GM18520 (cell line): ENCODE data around the gene VPS25.
"Not testable (repeated sequence)": the region's sequence is repeated elsewhere in the genome, so short reads cannot be mapped to it uniquely, and the experiment has no call there.

Source experiments
- ATAC-seq: cut with Tn5 transposase; IDR thresholded peaks from one replicate; pipeline ENCODE4 v1.9.1; 2021; ENCODE audit not compliant: unreplicated experiment

VPS25 gene

DNA sequence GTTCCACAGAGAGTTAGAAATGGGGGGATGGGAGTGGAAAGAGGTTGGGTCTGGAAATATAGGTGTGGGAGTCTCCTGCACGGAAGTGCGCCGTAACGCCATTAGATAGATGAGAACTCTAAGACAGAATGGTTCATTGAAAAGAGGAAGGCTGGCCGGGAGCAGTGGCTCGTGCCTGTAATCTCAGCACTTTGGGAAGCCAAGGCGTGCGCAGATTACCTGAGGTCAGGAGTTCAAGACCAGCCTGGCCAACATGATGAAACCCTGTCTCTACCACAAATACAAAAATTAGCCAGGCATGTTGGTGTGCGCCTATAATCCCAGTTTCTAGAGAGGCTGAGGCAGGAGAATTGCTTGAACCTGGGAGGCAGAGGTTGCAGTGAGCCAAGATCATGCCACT is 5.2 kb upstream of the VPS25 start:
- not testable (repeated sequence) for ATAC-seq

DNA sequence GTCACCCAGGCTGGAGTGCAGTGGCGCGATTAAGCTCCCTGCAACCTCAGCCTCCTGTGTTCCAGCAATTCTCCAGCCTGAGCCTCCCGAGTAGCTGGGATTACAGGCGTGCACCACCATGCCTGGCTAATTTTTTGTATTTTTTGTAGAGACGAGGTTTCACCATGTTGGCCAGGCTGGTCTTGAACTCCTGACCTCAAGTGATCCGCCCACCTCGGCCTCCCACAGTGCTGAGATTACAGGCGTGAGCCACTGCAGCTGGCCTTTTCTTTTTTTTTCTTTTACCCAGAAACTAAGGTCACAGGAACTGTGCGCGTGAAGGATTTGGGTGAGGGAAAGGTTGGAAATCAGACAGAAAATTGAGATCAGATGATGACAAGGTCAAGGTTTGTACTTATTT is 3.3 kb upstream of the VPS25 start:
- ATAC-seq = not testable (repeated sequence)

GRCh38 chr17:42772945-42773289 is 332 bp upstream of the VPS25 start:
- no peak for ATAC-seq

DNA sequence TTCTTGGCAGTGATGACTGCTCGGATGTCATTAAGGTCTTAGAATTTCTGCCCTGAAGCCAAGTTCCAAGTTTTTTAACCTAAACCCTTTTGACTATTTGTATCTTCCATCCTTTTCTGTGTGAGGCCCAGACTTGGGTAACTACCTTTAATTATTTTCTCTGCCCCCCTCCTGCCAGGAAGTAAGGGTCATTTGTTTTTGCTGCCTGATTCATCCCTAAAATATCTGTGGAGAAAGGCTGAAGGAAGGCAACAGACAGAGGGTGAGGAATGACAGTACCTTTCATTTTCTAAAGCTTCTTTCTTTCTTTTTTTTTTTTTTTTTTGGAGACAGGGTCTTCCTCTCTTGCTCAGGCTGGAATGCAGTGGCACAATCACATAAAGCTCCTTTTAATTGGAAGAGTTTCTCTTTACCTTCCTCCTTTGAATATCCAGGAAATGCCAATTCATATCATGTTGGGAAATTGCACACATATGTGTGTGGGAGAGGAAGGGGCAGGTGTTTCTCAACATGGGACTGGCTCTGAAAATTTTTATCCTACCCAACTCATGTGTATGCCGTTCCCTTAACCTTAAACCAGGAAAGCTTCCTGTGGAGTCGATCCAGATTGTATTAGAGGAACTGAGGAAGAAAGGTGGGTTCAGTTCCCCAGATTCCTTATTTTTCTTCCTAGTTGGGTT is 957 bp downstream of the VPS25 start:
- no peak for ATAC-seq

GRCh38 chr17:42775534-42776098 is 2.4 kb downstream of the VPS25 start:
- ATAC-seq = no peak

DNA sequence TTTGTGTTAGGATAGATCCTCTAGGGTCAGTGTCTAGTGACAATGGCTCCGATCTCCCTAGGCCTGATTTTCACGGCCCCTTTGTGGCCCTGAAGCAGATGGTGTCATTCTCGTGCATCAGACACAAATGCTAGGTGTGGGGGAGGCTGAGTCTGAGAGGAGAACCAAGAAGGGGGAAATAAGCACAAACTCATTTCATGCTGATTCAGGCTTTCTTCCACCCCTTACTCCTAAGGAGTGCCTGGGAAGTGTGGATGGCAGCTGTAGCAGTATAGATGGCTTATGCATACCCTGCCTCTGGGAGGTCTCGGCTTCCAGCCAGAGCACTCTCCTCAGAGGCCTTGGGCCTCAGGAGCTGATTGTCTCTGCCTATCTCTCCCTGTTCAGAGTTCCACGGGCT is 5.3 kb downstream of the VPS25 start:
- ATAC-seq = no peak

- no peak for ATAC-seq
These were observed 6.2 kb downstream of the VPS25 start for GRCh38 chr17:42779304-42779935.

GRCh38 chr17:42779936-42780850 is 6.9 kb downstream of the VPS25 start, which contains the start of gene WNK4:
Gene WNK4 (plus strand): TSS chr17:42780610. CDS start chr17:42780699, 89 bp downstream.
- ATAC-seq = no peak

- no peak for ATAC-seq
These were observed 7.8 kb downstream of the VPS25 start for GRCh38 chr17:42780851-42781638.

GRCh38 chr17:42781639-42782165 is 8.5 kb downstream of the VPS25 start:
- no peak for ATAC-seq

DNA sequence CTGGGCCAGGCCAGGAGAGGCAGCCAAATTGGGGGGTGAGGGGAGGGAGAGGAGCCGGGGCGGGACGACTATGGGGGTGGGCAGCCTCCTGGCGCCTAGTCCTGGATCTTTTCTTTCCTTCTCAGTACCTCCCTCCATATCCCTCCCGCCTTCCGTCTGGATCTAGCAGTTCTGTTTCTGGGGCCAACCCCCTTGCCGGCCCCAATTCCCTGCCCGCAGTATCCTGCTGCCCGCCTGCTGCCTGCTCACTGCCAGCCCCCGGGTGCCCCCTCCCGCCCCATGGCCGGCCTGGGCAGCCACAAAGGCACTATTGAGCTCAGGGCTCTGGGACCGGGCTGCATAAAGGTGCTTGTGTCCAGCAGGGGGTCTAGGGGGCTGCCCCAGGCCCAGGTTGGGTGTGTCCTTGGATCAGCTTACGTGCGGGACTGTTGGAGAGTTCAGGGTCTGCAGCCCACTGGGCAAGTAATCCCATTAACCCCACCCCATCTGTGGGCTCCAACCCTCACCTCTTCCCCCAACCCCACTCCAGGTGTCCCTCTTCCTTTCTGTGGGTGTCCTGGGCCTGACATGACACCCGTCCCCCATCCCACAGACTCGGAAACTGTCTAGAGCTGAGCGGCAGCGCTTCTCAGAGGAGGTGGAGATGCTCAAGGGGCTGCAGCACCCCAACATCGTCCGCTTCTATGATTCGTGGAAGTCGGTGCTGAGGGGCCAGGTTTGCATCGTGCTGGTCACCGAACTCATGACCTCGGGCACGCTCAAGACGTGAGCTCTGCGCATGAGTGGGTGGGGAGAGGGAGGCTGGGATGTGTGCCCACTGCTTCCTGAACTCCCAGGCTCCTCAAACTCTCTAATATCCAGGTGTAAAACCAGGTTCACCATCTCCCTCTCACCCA is 9.2 kb downstream of the VPS25 start:
- no peak for ATAC-seq

- ATAC-seq = no peak
These were observed 10.0 kb downstream of the VPS25 start for GRCh38 chr17:42783062-42783790.

DNA sequence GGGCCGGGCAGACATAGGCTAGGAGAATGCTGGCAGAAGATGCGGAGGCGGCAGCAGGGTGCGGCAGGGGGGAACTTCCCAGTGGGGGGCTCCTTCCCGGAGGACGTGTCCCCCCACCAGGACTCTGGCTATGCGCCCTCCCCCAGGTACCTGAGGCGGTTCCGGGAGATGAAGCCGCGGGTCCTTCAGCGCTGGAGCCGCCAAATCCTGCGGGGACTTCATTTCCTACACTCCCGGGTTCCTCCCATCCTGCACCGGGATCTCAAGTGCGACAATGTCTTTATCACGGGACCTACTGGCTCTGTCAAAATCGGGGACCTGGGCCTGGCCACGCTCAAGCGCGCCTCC is 10.5 kb downstream of the VPS25 start:
- ATAC-seq = no peak

DNA sequence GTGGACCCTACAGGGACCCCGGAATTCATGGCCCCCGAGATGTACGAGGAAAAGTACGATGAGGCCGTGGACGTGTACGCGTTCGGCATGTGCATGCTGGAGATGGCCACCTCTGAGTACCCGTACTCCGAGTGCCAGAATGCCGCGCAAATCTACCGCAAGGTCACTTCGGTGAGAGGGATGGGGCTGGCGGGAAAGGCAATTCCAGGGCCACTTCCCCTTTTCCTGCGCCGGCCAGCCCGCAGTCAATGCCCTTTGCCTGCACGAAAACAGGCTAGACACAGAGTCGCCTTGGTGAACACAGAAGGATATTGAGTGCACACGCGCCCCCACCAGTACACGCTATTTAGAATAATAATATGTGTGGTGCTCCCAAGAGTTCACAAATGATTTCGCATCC is 11.2 kb downstream of the VPS25 start:
- ATAC-seq = no peak

GRCh38 chr17:42784811-42785592 is 11.8 kb downstream of the VPS25 start:
- no peak for ATAC-seq

GRCh38 chr17:42787266-42787665 is 14.0 kb downstream of the VPS25 start:
- ATAC-seq = no peak

DNA sequence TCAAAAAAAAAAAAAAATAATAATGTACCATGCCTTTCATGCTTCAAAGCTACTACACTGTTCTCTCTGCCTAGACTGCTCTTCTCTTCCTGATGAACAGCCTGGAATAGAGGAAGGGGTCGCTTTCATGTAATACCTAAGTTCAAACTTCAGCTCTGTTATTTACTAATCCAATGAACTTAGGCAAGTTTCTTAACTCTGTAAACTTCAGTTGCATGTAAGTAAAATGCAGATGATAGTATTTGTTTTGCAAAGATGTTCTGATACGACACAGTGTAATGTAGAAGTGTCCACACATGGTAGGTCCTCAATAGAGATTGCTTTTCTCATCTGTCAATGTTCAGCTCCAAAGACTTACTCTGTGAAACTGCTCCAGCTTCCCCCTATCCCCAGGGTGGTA is 18.7 kb downstream of the VPS25 start:
- no peak for ATAC-seq

DNA sequence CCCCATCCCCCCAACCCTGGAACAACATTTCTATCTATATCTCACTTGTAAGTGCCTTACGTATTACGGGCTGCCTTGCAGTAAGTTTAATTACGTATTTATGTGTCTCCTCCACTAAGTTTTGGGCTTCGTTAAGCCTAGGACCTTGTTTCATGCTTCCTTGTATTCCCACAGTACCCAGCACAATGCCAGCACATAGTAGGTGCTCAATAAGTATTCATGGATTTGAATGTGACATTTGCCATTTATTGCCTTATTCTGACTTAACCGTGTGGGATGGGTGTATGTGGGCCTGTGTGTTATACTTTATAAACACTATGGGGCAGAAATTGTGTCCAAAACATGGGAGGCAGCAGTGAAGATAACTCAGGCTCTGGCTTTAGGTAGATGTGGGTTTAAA is 19.3 kb downstream of the VPS25 start:
- ATAC-seq = no peak
